Measurements from ENCODE around the gene GNG12.

GRCh38 chr1:67804710-67805109 is 28.6 kb downstream of the GNG12 start:
- TF ChIP-seq POLR2A (IDR thresholded peaks at IDR 0.05; ENCODE audit: low read depth, low read length) (no peak), POLR2AphosphoS5 (IDR thresholded peaks at IDR 0.05; ENCODE audit: low read depth, low read length) (no peak)
